NCI-H187 treated with DMSO at 0.1 percent for 48 hours (cell line): ENCODE results near the gene KCNMA1.
"Not testable (repeated sequence)": the region's sequence is repeated elsewhere in the genome, so short reads cannot be mapped to it uniquely, and the experiment has no call there.

Experiments used
- DNase-seq: peaks from one replicate; lab custom pipeline; 2025; lab: John Stamatoyannopoulos, UW

Gene KCNMA1

GRCh38 chr10:77531441-77532001 lies 106.1 kb downstream of the KCNMA1 start:
- no peak for DNase-seq

DNA sequence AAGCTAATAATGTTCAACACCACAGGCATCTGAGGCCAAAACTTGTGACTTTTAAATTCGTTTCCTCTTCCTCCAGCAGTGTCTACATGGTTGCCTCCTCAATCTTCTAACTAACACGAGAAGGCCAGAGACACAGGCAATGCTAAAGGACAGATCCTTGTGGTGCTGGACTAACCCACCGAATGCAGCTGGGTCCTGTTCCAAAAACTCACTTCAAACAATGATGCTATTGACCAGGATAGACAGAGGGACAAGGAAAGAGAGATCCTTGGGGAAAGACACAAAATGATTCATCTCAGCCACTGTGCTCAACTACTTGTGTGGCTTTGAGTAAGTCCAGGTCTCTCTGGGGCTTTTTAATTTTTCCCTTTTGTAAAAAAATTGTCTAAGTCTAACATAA lies 107.6 kb downstream of the KCNMA1 start:
- DNase-seq, result no peak

DNA sequence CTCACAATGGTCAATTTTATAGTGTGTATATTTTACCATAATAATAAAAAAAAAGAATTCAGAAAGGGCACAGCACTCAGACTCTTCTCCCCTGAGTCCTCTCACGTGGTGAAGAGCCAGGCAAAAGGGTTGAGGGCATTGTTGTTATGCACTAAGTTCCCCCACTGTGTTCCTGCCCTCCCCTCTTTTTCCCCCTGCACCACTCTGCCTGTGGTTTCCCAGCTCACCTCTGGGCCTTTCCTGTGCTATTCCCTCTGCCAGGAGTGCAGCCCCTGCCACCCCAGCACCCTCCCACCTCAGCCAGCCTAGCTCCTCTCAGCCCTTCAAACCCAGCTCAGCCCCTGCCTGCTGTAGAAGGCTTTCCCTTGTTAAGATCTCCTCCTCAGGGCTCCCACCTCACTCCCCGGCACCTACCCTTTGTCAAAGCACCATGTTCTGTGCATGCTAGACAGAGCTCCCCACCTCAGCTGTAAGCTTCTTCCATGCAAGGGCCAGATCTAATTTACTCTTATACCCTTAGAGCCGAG lies 108.5 kb downstream of the KCNMA1 start:
- no peak for DNase-seq

GRCh38 chr10:77527839-77528238 lies 109.8 kb downstream of the KCNMA1 start:
- no peak for DNase-seq

GRCh38 chr10:77526868-77527617 lies 110.6 kb downstream of the KCNMA1 start:
- no peak for DNase-seq

- no peak for DNase-seq
These were observed 113.3 kb downstream of the KCNMA1 start for GRCh38 chr10:77524281-77524711.

- no peak for DNase-seq
These were observed 115.3 kb downstream of the KCNMA1 start for GRCh38 chr10:77522268-77522809.

DNA sequence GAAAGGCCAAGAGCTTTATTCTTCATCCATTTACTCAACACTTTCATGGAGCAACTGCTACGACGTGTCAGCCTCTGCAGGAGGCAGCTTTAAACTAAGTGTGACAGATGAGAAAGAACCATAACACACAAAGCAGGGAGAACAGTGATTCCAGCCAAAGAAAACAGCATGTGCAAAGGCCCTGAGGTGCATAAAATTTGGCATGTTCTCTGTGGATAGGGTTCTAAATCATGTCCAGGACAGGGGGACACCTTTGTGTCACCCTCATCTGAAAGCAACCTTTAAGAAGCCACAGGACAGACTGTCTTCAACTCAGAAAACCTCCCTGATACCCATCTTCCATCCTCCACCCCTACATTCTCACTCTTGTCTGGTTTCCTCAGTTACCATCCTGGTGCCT lies 116.6 kb downstream of the KCNMA1 start:
- no peak for DNase-seq

- no peak for DNase-seq
These were observed 117.3 kb downstream of the KCNMA1 start for GRCh38 chr10:77520290-77520689.

- DNase-seq, result not testable (repeated sequence)
These were observed 117.8 kb downstream of the KCNMA1 start for GRCh38 chr10:77519791-77520190.

DNA sequence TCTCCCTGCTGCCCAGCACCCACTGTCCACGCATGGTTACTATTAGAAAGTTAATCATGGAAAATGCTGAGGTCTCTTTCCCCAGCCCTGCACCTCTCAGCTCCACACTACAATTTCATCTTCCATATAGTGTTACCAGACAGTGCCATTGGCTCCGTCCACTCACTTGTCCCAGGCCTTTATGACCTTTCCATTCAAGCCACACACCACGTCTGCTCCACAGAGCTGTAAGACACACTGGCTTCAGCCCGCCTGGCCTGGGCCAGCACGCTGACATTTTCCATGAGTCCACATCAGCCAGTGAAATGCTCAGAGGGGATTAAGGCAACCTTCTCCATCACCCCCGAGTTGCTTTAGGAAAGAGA lies 118.7 kb downstream of the KCNMA1 start:
- no peak for DNase-seq

DNA sequence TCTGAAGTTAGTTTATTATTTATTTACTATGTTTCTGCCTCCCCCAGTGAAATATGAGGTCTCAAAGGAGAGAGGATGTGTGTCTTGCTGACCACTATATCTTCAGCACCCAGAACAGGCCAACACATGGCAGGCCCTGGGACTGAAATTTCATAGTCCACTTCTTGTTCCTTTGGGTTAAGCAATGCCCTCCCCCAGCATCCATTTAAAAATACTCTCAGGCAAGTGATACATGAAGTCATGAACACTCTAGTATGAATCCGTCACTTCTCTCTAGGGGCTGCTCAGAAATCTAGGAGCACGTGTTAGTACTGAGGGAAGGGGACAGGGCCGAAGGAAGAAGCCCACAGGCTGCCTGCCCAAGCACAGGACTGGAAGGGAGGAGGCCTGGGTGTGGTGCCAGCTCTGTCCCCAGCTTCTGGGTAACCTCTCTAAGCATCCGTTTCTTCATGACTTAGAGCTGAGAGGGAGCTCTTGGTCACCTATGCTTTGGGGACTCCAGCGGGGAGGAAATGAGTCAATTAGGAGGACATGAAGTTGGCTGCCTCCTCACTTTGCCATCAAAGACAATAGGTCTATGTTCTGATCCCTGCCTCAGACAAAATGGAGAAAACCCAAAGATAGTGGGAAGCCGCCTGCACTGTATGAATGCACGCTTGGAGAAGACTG lies 119.2 kb downstream of the KCNMA1 start:
- no peak for DNase-seq

GRCh38 chr10:77516575-77516974 lies 121.0 kb downstream of the KCNMA1 start:
- no peak for DNase-seq

DNA sequence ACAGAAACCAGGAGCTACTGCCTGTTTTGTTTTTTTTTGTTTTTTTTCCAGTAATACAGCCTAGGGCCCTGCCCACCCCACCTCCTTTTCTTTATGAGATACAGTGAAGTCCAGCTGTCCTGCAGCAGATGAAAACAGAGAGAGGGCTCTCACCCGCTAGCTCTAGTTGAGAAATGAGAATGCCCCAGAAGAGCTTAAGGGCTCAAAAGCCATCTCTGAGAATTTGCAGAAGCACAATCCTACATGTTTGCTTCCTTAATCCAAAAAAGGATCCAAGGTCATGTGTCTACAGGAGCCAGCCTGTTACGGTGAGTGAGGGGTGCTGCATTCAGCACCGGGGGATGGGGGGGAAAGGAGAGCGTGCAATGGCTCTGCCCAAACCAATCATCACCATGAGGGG lies 122.7 kb downstream of the KCNMA1 start:
- DNase-seq, result no peak

DNA sequence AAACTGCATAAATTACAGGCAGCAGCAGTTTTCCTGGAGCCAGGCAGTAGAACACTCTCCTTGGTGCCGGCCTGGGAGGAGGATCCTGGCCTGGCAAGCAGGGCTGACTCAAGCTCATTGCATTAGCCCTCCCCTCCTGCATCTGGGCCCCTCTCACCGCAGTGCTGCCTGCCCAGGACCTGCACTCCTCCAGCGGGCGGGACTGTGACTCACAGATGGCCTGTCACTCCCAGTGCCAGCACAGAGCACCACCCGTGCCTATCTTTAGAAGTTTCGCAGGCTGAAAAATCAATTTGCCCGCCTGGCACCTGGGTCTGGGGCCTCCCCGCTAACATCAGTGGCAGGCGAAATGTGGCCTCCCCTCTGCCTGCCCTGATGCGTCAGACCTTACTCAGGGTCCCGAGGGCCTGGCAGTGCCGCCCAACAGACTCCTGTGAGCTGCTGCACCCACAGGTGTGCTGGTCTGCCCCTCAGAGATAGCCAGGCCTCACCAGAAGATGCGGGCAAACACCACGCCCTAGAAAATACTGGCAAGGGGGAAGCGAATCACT lies 123.8 kb downstream of the KCNMA1 start:
- peak; percentile 27 for DNase-seq

DNA sequence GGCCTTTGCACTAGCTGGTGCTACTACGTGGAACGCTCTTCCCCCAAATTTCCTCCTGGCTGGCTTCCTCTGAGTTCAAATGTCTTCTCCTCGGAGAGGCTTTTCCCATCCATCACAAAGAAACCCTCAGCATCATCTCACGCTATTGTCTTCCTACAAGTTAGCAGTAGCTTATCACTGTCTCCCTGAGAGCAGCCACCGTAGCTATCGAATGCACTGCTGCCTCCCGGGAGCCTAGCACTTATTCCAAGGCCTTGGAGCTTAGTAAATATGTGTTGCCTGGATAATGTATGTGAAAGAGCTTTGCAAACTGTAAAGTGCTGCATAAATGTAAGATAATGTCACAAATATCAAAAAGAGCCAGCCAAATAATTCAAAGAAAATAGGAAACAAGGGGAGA lies 124.4 kb downstream of the KCNMA1 start:
- no peak for DNase-seq

DNA sequence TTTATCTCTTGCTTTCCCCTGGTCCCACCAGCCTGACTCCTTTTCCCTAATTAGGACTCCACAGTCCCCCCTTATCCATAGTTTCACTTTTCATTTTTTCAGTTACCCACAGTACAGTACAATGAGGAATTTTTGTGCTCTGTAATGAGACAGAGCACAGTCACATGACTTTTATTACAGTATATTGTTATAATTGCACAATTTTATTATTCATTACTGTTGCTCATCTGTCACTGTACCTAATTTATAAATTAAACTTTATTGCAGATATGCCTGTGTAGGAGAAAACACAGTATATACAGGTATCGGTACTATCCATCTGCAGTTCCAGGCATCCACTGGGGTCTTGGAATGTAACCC lies 125.4 kb downstream of the KCNMA1 start:
- no peak for DNase-seq

- DNase-seq, result no peak
These were observed 126.0 kb downstream of the KCNMA1 start for GRCh38 chr10:77511498-77512218.

DNA sequence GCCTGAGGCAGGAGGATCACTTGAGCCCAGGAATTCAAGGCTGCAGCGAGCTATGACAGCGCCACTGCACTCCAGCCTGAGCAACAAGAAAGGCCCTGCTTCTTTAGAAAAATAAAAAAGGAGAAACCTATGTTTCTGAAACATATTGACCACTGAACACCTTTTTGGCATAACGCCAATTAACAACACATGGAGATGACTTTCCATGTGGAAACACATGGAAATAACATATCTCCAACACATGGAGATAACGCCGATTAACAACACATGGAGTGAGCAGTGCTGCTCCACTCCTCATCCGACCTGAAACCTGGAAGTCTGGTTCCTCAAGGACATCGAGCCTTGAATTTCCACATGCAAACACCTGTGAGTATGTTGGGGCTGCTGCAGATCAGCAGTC lies 126.9 kb downstream of the KCNMA1 start:
- no peak for DNase-seq

- no peak for DNase-seq
These were observed 127.3 kb downstream of the KCNMA1 start for GRCh38 chr10:77510294-77510693.

DNA sequence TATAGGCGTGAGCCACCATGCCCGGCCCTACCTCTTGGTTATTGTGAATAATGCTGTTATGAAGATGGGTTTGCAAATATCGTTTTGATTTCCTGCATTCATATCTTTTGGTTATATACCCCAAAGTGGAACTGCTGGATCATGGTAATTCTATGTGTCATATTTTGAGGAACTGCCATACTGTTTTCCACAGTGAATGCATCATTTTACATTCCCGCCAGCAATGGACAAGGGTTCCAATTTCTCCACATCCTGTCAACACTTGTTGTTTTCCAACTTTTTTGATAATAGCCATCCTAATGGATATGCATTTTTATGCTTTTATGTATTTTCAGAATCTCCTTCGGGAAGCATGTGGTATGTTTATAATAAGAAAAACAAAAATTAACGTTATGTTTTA lies 128.2 kb downstream of the KCNMA1 start:
- DNase-seq, result no peak

GRCh38 chr10:77507291-77507880 lies 130.2 kb downstream of the KCNMA1 start:
- DNase-seq, result no peak
